HL-60 (cell line): ENCODE measurements around the gene SMIM44.

ENCODE experiments used
- DNase-seq, 2 experiments: peaks; one replicate each; pipeline ENCODE4 v3.0.0-alpha.2; 2010 to 2020; ENCODE audit warnings: low read depth in 1 of 2, low spot score in 1 of 2
- H3K27ac ChIP-seq: fragments of 250-450 bp; sonication (Bioruptor Pico); replicated peaks from 2 replicates; pipeline ENCODE4 v1.5.1; 2020; ENCODE audit warnings: mild to moderate bottlenecking, moderate library complexity
- H3K27me3 ChIP-seq: fragments of 250-450 bp; sonication (Bioruptor Pico); 2 replicates; pipeline ENCODE4 v1.5.1; 2021; ENCODE audit warnings: mild to moderate bottlenecking, moderate library complexity; ENCODE audit not compliant: insufficient read depth, poor library complexity, severe bottlenecking
- H3K4me3 ChIP-seq: replicated peaks from 2 replicates; pipeline ENCODE4 v1.5.1; 2011; ENCODE audit warnings: mild to moderate bottlenecking, control low read depth, low read length; ENCODE audit not compliant: insufficient read depth
- CTCF ChIP-seq: IDR thresholded peaks from one replicate; pipeline ENCODE4 v1.5.1; 2011; ENCODE audit warnings: low read length, control low read depth, inconsistent platforms; ENCODE audit not compliant: insufficient read depth
- GABPA ChIP-seq: IDR thresholded peaks from 2 replicates; pipeline ENCODE4 v1.6.1; 2012; ENCODE audit warnings: low read depth
- POLR2AphosphoS5 ChIP-seq: IDR thresholded peaks from 2 replicates; pipeline ENCODE4 v1.6.1; 2012; ENCODE audit warnings: low read depth
- REST ChIP-seq: IDR thresholded peaks from 2 replicates; pipeline ENCODE4 v1.6.1; 2012; ENCODE audit warnings: low read depth; ENCODE audit not compliant: insufficient replicate concordance
- SPI1 ChIP-seq: IDR thresholded peaks from 2 replicates; pipeline ENCODE4 v1.6.1; 2012; ENCODE audit warnings: low read depth, mild to moderate bottlenecking, borderline replicate concordance

SMIM44 gene

GRCh38 chr19:3528539-3529211 is 45.4 kb upstream of the SMIM44 start:
- TF ChIP-seq POLR2AphosphoS5 (no peak), GABPA (no peak), REST (no peak), CTCF (no peak), SPI1 (no peak)
- H3K4me3 ChIP-seq = no peak overlapping the region
- no peaks in the 10 kb centered on the region for H3K27me3 ChIP-seq
- H3K27ac ChIP-seq = no peak overlapping the region
- no peak for DNase-seq

GRCh38 chr19:3528080-3528479 is 44.8 kb upstream of the SMIM44 start:
- no peak overlapping the region for H3K4me3 ChIP-seq
- TF ChIP-seq GABPA (no peak), SPI1 (no peak), POLR2AphosphoS5 (no peak), CTCF (no peak), REST (no peak)
- no peaks in the 10 kb centered on the region for H3K27me3 ChIP-seq
- no peak overlapping the region for H3K27ac ChIP-seq
- no peak for DNase-seq

GRCh38 chr19:3527238-3527910 is 44.1 kb upstream of the SMIM44 start:
- no peak for DNase-seq
- TF ChIP-seq POLR2AphosphoS5 = no peak
- no peak for TF ChIP-seq SPI1
- no peak for TF ChIP-seq CTCF
- TF ChIP-seq GABPA = no peak
- no peak for TF ChIP-seq REST
- no peak overlapping the region for H3K4me3 ChIP-seq
- H3K27ac ChIP-seq = no peak overlapping the region
- H3K27me3 ChIP-seq = no peaks in the 10 kb centered on the region
